NT2/D1 (cell line): ENCODE measurements around the gene TAOK3.

Experiments used
- YY1 ChIP-seq: IDR thresholded peaks from 2 replicates; pipeline ENCODE4 v1.6.1; 2011; ENCODE audit not compliant: insufficient read length, insufficient read depth
- ZNF274 ChIP-seq: IDR thresholded peaks from 2 replicates; pipeline ENCODE4 v1.6.1; 2011; ENCODE audit warnings: mild to moderate bottlenecking, low read depth, low read length

DNA sequence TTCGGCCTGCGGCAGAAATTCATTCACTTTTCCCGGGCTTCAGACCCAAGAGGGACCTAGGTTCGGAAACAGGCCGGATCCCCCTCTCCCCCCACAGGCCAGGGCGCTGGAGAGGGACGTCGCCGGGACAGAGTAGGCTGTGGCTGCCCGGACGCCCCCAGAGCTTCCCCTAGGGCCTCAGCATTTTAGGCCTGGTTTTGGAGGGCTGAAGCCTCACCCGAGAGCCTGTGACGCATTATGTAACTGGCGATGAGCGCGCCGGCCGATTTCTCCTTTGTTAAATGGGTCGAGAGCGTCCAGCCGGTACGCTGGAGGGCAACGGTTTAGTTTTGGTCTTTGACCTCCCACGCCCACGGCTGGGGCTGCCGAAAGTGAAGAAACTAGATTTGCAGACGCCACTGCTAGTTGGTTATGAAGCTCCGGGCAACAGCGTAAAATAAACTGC lies 236.1 kb downstream of the TAOK3 start:
- TF ChIP-seq ZNF274 (no peak), YY1 (no peak)
